Measurements from ENCODE around the gene ASB2.

Gene ASB2

GRCh38 chr14:93978735-93979134 is 2.4 kb upstream of the ASB2 start:
- DNase-seq (ENCODE audit: low read depth): no peak

DNA sequence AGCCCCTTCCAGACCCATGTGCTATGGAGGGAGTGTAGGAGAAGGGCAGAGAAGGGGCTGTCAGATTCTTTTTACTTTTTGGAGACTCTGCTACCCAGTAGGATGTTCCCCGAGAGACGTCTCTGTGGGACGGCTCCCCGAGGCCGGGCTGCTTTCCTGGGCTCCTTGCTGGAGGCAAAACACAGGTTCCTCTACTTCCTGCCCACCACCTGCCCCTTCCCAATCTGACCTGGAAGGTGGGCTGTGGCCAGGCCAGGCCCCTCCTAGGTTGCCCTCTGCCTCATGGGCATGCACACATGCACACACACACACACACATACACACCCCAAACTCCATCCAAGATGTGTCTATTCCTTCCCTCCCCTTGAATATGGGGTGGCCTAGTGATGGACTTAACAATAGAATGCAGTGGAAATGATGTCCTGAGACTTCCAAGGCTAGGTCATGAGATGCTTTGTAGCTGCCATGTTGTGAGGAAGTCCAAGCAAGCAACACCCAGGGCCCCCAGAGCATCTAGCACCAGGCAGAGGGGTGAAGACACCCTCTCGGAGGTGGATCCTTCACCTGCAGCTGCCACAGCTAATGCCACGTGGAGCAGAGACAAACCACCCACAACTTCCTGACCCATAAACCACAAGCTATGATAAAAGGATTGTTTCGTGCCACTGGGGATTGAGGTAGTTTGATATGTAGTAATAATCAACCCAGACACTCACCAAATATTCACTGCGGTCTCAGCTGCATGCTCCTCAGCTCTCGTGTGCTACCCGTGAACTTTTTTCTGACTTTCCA is 1.6 kb upstream of the ASB2 start:
- DNase-seq (ENCODE audit: low read depth): peak; percentile 64

GRCh38 chr14:93977171-93977570 is 801 bp upstream of the ASB2 start:
- no peak for DNase-seq (ENCODE audit: low read depth)

DNA sequence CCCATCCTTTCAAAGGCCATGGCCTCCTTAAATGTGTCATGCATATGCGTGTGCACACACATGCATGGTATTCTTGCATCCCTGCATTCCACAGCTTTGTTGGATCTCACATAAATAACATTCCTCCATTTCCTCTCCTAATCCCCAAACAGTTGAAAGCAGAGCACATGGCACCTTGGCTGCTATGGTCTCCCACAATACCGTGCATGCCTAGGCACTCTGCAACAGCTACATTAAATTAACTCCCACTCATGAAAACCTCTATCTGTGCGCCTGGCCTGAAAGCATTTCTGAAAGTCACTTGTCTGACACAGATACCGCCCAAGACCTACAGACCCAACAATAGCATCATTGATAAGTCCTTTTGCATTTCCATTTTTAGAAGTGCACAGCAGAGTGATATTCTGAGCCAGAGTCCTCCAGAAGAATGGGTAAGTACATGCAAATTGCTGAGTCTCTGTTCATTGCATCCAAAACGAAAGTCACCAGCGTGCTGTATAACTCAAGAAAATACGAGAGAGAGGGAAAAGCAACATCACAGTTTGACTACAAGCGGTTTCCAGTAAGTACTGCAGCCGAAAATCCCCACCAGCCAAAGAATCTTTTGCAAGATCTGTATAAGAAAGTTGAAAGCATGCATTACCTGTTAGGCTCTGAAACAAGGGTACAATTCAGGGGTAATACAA is 436 bp downstream of the ASB2 start:
- DNase-seq (ENCODE audit: low read depth): no peak

- DNase-seq (ENCODE audit: low read depth): no peak
These were observed 1.5 kb downstream of the ASB2 start for GRCh38 chr14:93974833-93975232.

DNA sequence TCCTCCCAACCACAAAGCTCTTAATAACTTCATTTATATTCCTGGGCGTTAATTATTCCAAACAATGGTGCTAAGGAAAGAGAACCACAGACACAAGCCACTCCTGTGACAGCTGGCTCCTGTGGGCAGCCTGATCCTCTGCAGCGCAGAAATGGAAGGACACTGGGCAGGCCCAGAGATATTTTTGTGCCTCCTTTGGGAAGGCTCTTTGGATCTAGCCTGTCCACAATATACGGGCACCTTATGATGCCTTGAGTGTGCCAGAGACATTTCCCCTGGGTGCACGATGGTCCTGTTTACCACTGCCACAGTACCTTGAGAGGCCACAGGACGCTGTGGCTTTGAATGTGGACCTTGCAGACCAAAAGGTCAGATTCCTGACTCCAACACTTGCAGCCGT is 2.1 kb downstream of the ASB2 start:
- no peak for DNase-seq (ENCODE audit: low read depth)

- no peak for DNase-seq (ENCODE audit: low read depth)
These were observed 2.8 kb downstream of the ASB2 start for GRCh38 chr14:93973607-93974006.

- no peak for DNase-seq (ENCODE audit: low read depth)
These were observed 3.7 kb downstream of the ASB2 start for GRCh38 chr14:93972618-93973205.

GRCh38 chr14:93971635-93972027 is 4.7 kb downstream of the ASB2 start:
- no peak for DNase-seq (ENCODE audit: low read depth)

GRCh38 chr14:93970965-93971634 is 5.3 kb downstream of the ASB2 start:
- DNase-seq (ENCODE audit: low read depth): peak; percentile 56

DNA sequence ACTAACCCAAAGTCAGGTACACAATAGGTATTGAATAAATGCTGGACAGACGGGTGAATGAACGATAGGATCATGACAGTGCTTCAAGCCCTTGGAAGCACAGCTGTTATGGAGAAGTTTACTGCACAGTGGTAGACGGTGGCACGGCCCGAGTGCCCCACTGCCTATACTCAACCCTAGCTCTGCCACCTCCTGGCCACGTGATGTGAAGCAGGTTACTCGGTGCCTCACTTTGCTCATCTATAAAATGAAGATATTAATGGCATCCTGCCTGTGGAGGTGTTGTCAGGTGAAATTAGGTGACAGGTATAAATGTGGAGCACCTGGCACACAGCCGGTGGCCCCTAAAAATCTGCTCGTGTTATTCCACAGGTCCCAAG is 5.8 kb downstream of the ASB2 start:
- peak; percentile 56 for DNase-seq (ENCODE audit: low read depth)

GRCh38 chr14:93969082-93969828 is 7.1 kb downstream of the ASB2 start:
- DNase-seq (ENCODE audit: low read depth): no peak

GRCh38 chr14:93967637-93968250 is 8.6 kb downstream of the ASB2 start:
- DNase-seq (ENCODE audit: low read depth): no peak

DNA sequence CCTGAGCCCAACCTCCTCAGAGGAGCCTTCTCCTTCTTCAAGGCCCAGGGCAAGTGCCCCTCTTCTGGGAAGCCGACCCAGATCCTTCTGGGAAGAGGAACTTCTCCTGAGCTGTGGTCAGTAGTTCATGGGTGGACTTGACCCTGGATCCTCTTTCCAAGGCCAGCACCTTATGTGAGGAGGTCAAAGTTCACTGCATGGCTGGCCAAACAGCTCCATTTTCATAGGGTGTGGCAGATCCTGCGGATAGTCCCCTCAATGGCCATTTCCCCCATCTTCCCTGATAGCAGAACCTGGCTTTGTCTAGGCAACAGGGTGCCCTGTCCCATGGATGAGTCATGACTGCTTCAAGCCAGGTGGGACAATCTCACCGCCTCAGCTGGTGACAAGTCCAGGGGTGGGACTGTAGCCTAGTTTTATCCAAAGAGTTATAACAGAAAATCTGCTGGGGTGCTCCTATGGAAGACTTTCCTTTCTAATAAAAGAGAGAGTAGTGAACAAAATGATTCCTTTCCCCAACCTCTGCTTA is 10.4 kb downstream of the ASB2 start:
- no peak for DNase-seq (ENCODE audit: low read depth)

DNA sequence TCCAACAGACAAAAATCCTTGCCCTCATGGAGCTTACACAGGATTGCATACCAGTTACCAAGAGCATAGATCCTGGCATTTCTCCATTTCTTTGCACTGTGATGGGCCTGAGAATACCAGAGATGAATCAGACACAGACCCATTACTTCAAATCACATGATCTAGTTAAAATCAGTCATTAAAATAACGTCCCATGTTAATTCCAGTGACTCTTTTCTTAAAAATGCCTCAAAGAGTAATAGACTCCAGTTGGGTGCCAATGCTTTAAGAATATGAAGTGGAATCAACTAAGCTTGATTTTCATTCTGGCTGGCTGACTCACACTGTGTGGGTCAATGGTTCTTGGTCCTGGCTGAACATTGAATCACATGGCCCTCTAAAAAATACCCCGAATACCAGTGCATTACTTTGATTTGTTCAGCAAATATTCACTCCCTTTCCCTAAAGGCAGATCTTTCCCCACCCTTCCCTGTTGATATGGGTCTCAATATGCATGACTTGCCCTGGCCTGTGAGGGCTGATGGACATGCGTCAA is 11.0 kb downstream of the ASB2 start:
- no peak for DNase-seq (ENCODE audit: low read depth)

GRCh38 chr14:93964820-93965286 is 11.5 kb downstream of the ASB2 start:
- no peak for DNase-seq (ENCODE audit: low read depth)

GRCh38 chr14:93964281-93964680 is 12.1 kb downstream of the ASB2 start:
- DNase-seq (ENCODE audit: low read depth): no peak

DNA sequence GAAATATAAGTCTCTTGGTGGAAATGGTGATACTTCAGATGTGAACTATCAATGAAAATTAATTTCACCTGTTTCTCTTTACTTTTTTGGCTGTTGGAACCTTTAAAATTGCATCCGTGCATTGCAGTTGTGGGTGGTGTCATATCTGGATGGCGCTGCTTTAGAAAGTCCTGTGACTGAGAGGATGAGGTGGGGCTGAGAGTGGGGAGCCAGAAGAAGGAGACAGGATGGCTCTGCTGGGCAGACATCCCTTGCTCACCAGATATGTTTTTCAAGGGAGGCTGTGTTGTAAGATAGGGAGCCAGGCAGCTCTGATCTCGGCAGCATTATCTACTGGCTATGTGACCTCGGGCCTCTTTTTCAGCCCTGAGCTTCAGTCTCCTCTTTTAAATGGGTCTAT is 12.7 kb downstream of the ASB2 start:
- no peak for DNase-seq (ENCODE audit: low read depth)

DNA sequence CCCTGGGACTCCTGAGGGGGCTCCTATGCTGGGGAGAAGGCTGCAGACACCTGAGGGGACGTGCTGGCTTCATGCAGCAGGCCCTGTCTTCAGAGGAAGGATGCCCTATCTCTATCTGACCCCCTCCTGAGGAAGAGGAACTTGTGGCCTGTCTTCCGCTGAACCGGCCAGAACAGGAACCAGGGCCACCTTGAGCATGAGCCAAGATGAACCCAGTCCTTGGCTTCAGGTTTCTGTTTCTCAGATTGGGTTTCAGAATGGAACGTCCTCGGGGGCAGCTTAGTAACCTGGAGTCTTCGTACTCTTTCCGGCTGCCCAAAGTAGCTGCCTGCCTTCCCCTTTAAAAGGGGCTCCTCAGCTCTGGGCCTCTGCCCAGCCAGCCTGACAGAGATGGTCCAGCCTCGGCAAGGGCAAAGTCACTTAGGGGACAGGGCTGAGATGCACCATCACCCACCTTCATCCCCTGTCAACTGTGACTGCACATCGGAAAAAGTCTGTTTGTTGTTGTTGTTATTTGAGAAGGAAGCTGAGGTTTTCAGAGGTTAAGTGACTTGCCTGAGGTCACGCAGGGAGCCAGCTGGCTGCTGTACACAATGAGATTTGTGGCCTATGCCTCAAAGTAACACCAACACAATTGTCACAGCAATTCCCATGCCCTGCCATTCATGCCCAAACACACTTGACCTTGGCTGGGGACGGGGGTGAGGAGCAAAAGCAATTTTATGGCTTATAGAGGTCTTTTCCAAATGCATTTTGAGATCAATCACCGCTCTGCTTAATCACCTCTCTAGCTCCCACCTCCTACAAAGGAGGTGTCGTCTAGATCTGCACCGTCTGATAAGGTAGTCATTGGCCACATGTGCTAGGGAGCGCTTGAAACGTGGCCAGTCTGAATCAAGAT is 13.4 kb downstream of the ASB2 start:
- no peak for DNase-seq (ENCODE audit: low read depth)

DNA sequence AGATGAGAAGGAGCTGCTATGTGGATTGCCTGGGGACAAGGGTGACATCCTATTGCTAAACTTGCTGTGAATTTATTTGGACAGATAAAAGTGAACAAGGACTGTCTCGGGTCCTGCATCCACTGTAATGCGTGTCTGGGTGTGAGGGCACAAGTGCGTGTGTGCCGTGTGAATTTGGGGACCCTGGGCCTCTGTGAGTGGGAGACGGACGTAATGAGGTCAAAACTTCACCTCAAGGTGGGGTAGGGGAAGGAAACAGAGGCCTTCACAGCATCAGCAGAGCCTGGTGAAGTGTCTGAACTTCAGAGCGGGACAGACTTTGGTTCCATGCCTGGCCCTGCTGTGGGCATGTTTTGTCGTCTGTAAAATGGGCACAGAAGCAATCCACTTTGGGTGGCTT is 14.8 kb downstream of the ASB2 start:
- DNase-seq (ENCODE audit: low read depth): no peak

Measured in stimulated activated CD8-positive, alpha-beta memory T cell treated with anti-CD3 and anti-CD28 coated beads, Interleukin-4, amount 100 ng/mL, for 24 hours (primary cell).